NCI-H1092 (cell line): ENCODE measurements around the gene RBM23.
"Not testable (repeated sequence)": the region's sequence is repeated elsewhere in the genome, so short reads cannot be mapped to it uniquely, and the experiment has no call there.

Experiments
- DNase-seq: peaks from one replicate; lab custom pipeline; 2025; lab: John Stamatoyannopoulos, UW

RBM23 gene

DNA sequence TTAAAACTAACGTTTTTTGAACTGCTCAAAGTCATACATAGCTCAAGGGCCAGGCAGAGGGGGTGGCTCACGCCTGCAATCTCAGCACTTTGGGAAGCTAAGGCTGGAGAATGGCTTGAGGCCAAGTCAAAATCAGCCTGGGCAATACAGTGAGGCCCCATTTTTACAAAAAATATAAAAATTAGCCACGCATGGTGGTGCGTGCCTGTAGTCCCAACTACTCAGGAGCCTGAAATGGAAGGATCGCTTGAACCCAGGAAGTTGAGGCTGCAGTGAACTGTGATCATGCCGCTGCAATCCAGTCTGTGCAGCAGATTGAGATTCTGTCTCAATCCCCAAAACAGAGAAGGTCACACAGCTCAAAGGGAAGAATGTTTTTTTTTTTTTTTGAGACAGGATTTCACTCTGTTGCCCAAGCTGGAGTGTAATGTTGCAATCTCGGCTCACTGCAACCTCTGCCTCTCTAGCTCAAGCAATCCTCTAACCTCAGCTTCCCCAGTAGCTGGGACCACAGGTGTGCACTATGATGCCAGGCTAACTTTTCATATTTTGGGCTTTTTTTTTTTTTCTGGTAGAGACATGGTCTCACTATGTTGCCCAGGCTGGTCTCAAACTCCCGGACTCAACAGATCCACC, 2.9 kb downstream of the RBM23 start:
- no peak for DNase-seq

DNA sequence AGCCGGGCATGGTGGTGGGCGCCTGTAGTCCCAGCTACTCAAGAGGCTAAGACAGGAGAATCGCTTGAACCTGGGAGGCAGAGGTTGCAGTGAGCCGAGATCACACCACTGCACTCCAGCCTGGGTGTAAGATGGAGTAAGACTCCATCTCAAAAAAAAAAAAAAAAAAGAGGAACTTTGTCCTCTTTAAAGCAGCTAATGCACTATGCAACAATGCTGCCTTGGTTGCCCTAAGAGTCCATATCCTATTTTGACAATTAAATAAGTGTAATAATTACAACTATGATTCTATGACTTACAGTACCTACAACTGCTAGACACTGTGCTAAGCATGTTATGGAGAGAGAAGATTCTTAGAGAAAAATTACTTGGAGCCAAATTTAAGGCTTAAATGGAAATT, 4.1 kb downstream of the RBM23 start:
- DNase-seq: not testable (repeated sequence)

GRCh38 chr14:22910916-22911315, 8.0 kb downstream of the RBM23 start:
- DNase-seq: no peak

- no peak for DNase-seq
Measured at GRCh38 chr14:22908601-22909000, 10.3 kb downstream of the RBM23 start.

DNA sequence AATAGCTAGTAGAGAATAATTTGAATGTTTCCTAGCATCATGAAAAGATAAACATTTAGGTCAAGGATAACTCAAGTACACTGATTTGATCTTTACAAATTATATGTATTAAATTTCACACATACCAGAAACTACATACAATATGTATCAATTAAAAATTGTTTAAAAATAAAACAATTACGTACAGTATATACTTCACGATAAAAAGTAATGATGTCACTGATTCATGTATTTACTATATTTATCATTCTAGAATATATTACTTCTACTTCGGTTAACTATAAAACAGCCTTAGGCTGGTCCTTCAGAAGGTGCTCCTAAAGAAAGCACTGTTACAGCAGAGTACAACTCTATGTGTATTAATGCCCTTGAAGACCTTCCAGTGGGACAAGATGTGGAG, 11.5 kb downstream of the RBM23 start:
- DNase-seq: no peak

DNA sequence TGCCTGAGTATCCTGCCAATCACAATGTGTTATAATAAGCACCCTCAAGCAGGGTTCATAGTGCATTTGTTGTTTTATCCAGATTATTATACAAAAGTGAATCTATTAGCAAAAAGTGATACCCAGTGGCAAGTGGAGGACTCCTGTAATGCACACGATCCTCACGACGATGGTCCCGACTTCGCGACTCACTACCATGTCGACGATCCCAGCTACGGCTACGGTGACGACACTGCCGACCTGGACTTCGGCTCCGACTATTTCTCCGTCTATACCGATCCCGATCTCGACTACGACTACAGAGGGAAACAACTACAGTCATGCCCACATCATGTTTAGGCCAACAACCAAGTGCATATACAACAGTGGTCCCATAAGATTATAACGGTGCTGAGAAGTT, 12.9 kb downstream of the RBM23 start:
- no peak for DNase-seq

DNA sequence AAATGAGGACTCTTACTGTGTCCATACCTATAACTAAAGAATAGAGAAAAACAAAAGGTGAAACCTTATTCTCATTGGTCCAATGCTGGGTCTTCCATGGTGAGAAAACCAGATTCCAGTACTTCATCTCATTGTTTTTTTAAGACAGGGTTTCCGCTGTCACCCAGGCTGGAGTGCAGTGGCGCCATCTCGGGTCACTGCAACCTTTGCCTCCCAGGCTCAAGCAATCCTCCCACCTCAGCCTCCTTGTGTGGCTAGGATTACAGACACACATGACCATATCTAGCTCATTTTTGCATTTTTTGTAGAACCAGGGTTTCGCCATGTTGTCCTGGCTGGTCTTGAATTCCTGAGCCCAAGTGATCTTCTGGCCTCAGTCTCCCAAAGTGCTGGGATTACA, 13.3 kb downstream of the RBM23 start:
- no peak for DNase-seq

GRCh38 chr14:22903742-22904087, 15.2 kb downstream of the RBM23 start:
- no peak for DNase-seq

DNA sequence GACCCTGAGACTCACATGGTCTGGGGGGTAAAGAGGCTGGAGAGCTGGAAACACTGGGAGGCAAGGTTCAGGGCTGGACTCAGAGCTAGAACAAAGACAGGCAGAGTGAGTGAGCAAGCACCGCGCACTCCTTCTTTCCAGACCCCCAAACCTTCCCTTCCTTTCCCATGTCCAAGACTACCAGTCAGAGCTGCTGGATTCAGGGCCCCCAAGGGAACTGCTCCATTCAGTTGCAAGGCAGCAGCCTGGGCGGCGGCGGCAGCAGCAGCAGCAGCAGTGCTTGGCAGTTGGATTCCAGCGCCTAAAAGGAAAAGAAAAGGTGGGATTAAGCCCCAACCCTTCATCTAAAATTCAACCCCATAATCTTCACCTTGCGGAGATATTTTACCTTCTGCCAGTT, 17.1 kb downstream of the RBM23 start:
- no peak for DNase-seq

GRCh38 chr14:22900081-22900799, 18.7 kb downstream of the RBM23 start:
- peak; percentile 20 for DNase-seq

GRCh38 chr14:22898302-22899090, 20.5 kb downstream of the RBM23 start:
- no peak for DNase-seq

DNA sequence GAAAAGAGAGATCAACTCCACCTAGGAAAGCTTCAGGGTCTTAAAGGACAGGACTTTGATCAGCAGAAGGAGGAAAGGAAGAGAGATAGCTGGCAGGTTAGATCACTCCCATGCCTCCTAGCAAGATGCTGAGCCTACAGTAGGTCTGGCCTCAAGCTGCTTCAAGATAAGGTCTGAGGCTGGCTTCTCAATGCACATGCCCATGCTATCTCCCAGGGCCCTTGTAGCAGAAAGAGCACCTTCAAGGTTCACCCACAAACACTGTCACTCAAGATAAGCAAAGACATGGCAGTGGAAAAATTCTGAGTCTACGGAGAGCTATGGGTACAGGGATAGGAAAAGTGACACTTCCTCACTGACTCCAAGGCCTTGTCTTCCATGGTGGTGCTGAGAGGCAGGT, 21.6 kb downstream of the RBM23 start:
- no peak for DNase-seq

DNA sequence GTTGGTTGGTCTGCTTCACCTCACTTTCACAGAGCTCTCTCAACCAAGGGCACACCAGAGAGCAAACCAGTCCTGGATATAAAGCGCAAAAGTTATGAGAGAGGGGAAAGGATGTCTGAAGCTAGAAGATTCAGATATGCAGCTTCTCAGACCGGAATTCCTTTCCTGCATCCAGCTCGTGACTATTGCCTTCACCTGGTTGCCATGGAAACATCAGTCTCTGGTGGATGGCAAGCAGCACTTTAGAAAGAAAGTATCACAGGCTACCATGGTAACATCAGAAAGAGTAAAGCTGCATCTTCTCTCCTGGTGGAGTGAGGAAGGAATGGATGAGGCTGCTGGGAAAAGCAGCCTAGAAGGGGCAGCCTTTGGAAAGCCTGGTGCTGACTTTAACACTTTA, 22.2 kb downstream of the RBM23 start:
- DNase-seq: no peak

- DNase-seq: no peak
Measured at GRCh38 chr14:22896356-22896755, 22.6 kb downstream of the RBM23 start.

GRCh38 chr14:22895402-22895801, 23.5 kb downstream of the RBM23 start:
- DNase-seq: no peak

- DNase-seq: no peak
Measured at GRCh38 chr14:22893706-22894105, 25.2 kb downstream of the RBM23 start.

GRCh38 chr14:22892488-22892887, 26.5 kb downstream of the RBM23 start:
- DNase-seq: no peak

DNA sequence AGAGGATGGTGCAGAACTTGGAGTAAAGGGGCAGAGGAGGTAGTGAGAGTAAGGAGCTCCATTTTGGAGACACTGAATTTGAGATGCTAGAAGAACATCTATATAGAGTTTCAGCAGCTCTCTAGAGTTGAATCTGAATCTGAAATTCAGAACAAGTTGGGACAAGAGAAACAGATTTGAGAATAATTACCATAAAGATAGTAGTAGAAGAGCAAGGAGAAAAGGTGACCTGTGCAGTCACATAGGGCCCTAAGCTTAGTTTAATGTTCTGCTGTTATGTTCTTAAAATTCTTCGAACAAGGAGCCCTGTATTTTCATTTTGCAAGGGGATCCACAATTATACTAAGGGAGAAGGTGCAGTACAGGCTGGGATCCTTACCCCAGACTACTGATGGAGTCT, 28.5 kb downstream of the RBM23 start:
- DNase-seq: no peak

DNA sequence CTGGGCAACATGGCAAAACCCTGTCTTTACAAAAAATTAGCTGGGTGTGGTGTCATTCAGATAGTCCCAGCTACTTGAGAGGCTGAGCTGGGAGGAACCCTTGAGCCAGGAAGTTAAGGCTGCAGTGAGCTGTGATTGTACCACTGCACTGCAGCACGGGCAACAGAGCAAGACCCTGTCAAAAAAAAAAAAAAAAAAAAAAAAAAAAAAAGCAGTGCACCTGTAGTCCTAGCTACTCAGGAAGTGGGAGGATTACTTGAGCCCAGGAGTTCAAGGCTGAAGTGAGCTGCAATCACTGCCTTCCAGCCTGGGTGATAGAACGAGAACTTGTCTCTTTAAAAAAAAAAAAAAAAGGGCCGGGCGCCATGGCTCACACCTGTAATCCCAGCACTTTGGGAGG, 30.3 kb downstream of the RBM23 start:
- DNase-seq: no peak

DNA sequence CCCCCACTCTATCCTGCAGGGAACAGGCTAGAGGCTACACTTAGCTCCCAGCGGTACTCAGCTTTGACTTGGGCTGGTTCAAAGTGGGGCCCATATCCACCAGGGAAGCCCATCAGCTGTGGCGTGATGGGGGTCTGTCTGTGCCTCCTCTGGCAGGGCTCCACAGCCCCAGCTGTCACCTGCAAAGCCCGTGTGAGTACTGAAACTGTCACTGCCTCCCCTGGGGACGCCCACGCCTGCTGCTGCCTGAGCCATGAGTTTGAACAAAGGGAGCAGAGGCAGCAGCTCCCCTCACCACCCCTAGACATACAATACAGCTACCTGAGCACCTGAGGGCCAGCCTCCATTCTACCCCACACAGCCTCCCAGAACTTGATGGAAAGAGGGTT, 31.0 kb downstream of the RBM23 start:
- no peak for DNase-seq

- peak; percentile 92 for DNase-seq
Measured at GRCh38 chr14:22887260-22887989, 31.5 kb downstream of the RBM23 start.

DNA sequence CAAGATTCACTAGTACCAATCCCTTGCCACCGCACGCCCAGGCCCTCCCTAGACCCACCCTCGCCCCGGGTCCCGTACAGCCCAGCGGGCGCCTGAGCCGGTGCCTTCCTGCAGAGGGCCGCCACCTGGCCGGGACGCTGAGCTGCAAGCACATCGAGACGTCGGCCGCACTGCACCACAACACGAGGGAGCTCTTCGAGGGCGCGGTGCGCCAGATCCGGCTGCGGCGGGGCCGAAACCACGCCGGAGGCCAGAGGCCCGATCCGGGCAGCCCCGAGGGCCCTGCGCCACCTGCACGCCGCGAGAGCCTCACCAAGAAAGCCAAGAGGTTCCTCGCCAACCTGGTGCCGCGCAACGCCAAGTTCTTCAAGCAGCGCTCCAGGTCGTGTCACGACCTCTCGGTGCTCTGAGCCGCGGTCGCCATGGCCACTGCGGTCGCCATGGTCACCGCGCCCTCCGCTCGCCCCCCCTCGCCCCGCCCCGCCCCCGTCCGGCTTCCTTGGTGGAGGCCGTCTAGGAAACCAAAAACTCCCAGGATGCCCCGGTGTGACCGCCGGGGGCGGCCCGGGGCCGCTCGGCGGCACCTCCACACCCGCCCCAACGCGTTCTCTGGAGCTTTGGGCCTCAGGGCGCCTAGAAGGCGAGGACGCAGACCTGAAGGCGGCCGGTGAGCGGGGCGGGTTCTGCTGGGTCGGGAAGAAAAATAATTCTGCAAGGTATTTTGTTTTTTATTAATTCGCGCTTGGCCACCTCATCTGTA, 32.3 kb downstream of the RBM23 start:
- peak; percentile 77 for DNase-seq
